ENCODE results near the gene ENPP1. TPM values are rescaled to one million over a fixed set of nuclear protein-coding genes. Genes with fewer than 3 reads are reported as not detected.
A peak's percentile ranks its signal among the peaks of the same experiment; 100 is the strongest.

The ENPP1 gene
- total and polyA plus RNA-seq, 9 of the 15 experiments (the other 6 are each of a cell fraction or from before 2014, with no cell fraction given) = 0.03 to 0.56 (median 0.14) TPM

DNA sequence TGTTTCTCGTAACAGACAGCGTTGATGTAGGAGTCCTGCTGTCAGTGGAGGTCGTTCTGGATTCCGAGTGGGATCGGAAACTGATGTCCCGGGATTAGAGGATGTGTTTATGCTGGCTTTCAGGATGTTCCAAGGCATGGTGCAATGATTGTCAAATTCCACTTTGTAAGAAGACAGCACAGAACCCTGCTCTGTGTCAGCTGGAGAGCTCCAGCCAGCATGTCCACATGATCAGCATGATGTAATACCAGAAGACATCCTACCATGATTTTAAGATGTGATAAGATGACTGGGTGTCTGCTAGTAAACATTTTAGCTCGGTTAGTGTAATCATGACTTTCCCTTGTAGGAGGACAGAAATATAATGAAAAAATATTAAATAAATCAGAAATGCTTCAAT is 20.3 kb downstream of the ENPP1 start (continued):
- TF ChIP-seq, protein P1, sequence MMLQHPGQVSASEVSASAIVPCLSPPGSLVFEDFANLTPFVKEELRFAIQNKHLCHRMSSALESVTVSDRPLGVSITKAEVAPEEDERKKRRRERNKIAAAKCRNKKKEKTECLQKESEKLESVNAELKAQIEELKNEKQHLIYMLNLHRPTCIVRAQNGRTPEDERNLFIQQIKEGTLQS (IDR thresholded peaks at IDR 0.05) = peak; percentile 85
- TF ChIP-seq, protein P1 (CRISPR knock-in tag; conservative IDR thresholded peaks at IDR 0.05) = no peak
- TF ChIP-seq, protein P2, sequence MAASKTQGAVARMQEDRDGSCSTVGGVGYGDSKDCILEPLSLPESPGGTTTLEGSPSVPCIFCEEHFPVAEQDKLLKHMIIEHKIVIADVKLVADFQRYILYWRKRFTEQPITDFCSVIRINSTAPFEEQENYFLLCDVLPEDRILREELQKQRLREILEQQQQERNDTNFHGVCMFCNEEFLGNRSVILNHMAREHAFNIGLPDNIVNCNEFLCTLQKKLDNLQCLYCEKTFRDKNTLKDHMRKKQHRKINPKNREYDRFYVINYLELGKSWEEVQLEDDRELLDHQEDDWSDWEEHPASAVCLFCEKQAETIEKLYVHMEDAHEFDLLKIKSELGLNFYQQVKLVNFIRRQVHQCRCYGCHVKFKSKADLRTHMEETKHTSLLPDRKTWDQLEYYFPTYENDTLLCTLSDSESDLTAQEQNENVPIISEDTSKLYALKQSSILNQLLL (CRISPR knock-in tag; IDR thresholded peaks at IDR 0.05; ENCODE audit: borderline replicate concordance) = no peak
- TF ChIP-seq, protein P3, sequence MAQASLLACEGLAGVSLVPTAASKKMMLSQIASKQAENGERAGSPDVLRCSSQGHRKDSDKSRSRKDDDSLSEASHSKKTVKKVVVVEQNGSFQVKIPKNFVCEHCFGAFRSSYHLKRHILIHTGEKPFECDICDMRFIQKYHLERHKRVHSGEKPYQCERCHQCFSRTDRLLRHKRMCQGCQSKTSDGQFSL (CRISPR knock-in tag; IDR thresholded peaks at IDR 0.05) = no peak
- TF ChIP-seq, protein P3 (tag; IDR thresholded peaks at IDR 0.05) = no peak
- TF ChIP-seq HMG20B (CRISPR knock-in tag; IDR thresholded peaks at IDR 0.05) (no peak), IFI16 (CRISPR knock-in tag; IDR thresholded peaks at IDR 0.05) (no peak), DPF2 (IDR thresholded peaks at IDR 0.05) (no peak), MCM5 (IDR thresholded peaks at IDR 0.05; ENCODE audit: low read depth) (no peak), PHTF2 (CRISPR knock-in tag; IDR thresholded peaks at IDR 0.05) (no peak), ZC3H4 (CRISPR knock-in tag; IDR thresholded peaks at IDR 0.05; ENCODE audit: borderline replicate concordance) (no peak), EWSR1 (IDR thresholded peaks at IDR 0.05; ENCODE audit: borderline replicate concordance, low read depth, partially characterized antibody) (no peak), FOXJ3 (CRISPR knock-in tag; IDR thresholded peaks at IDR 0.05) (no peak), ZNF212 (CRISPR knock-in tag; IDR thresholded peaks at IDR 0.05) (no peak)
- TF ChIP-seq, protein P4, sequence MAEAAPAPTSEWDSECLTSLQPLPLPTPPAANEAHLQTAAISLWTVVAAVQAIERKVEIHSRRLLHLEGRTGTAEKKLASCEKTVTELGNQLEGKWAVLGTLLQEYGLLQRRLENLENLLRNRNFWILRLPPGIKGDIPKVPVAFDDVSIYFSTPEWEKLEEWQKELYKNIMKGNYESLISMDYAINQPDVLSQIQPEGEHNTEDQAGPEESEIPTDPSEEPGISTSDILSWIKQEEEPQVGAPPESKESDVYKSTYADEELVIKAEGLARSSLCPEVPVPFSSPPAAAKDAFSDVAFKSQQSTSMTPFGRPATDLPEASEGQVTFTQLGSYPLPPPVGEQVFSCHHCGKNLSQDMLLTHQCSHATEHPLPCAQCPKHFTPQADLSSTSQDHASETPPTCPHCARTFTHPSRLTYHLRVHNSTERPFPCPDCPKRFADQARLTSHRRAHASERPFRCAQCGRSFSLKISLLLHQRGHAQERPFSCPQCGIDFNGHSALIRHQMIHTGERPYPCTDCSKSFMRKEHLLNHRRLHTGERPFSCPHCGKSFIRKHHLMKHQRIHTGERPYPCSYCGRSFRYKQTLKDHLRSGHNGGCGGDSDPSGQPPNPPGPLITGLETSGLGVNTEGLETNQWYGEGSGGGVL (CRISPR knock-in tag; IDR thresholded peaks at IDR 0.05) = no peak
- TF ChIP-seq, protein P5, sequence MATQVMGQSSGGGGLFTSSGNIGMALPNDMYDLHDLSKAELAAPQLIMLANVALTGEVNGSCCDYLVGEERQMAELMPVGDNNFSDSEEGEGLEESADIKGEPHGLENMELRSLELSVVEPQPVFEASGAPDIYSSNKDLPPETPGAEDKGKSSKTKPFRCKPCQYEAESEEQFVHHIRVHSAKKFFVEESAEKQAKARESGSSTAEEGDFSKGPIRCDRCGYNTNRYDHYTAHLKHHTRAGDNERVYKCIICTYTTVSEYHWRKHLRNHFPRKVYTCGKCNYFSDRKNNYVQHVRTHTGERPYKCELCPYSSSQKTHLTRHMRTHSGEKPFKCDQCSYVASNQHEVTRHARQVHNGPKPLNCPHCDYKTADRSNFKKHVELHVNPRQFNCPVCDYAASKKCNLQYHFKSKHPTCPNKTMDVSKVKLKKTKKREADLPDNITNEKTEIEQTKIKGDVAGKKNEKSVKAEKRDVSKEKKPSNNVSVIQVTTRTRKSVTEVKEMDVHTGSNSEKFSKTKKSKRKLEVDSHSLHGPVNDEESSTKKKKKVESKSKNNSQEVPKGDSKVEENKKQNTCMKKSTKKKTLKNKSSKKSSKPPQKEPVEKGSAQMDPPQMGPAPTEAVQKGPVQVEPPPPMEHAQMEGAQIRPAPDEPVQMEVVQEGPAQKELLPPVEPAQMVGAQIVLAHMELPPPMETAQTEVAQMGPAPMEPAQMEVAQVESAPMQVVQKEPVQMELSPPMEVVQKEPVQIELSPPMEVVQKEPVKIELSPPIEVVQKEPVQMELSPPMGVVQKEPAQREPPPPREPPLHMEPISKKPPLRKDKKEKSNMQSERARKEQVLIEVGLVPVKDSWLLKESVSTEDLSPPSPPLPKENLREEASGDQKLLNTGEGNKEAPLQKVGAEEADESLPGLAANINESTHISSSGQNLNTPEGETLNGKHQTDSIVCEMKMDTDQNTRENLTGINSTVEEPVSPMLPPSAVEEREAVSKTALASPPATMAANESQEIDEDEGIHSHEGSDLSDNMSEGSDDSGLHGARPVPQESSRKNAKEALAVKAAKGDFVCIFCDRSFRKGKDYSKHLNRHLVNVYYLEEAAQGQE (IDR thresholded peaks at IDR 0.05; ENCODE audit: borderline replicate concordance) = peak; percentile 30; the same call in 1 of the 2 replicates
- TF ChIP-seq, protein P5 (CRISPR knock-in tag; IDR thresholded peaks at IDR 0.05; ENCODE audit: low read depth) = no peak

Measured in K562 (cell line).